NCI-H128 (cell line): ENCODE measurements around the gene DFFB.

Experiments
- DNase-seq: peaks from one replicate; lab custom pipeline; 2025; ENCODE audit not compliant: unreplicated experiment; lab: John Stamatoyannopoulos, UW

The DFFB gene

DNA sequence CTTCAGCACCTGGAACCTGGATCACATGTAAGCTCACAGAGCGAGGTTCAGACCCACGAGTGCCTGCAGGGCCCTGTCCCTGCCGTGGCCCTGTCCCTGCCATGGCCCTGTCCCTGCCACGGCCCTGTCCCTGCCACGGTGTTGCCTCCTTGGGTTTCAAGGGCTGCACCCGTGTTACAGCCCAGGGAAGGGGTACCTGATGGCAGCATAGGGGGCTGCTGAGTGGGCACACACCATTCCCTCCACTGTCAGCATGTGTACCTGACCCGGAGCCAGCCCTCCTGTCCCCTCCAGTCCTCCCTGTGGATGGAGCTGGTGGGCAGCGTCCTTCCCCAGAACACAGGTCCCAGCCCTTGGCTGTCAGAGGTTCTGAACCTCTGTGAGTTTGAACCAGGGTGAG lies 15.3 kb downstream of the DFFB start:
- no peak for DNase-seq

DNA sequence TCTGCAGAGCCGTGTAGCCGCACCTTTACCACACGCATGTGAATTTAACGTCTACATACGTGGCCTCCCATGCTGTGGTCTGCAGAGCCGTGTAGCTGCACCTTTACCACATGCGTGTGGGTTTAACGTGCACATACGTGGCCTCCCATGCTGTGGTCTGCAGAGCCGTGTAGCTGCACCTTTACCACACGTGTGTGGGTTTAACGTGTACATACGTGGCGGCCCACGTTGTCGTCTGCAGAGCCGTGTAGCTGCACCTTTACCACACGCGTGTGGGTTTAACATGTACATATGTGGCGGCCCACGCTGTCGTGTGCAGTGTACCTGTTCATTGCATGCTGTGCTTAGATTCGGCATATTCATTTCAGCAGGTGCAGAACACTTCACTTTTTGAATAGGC lies 17.5 kb downstream of the DFFB start:
- no peak for DNase-seq

DNA sequence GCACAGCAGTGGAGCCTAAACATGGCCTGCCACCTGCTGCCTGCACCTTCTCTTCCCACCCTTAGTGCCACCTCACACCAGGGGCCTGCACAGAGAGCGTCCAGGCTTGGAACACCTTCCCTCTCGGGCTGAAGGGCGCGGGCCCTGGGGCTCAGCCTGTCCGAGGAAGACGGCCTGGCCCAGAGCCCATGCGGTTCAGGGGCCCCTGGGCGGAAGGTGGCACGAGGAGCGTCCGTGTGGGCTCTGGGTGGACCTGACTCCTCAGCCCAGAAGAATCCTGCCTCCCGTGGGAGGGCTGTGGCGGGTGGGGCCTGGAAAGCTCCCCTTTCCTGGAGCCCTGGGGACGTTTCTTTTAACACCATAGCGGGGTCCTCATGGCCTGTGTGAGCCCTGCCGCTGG lies 19.4 kb downstream of the DFFB start:
- DNase-seq: no peak

DNA sequence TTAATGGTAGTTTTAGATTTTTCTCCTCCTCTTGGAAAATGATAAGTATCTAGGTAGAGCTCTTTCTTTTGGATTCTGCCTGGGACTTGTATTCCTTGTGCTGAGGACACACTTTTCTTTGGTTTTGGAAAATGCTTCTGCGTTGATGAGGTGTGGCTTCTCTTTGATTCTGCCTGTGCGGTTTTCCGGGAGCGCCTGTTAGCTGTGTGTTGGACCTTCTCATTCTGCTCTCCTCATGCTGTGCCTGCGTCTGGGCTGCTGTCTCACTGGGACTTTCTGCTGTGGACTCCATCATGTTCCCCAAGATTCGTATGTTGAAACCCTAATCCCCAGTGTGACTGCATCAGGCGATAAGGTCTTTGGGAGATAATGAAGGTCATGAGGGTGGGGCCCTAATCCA lies 21.8 kb downstream of the DFFB start:
- DNase-seq: no peak

DNA sequence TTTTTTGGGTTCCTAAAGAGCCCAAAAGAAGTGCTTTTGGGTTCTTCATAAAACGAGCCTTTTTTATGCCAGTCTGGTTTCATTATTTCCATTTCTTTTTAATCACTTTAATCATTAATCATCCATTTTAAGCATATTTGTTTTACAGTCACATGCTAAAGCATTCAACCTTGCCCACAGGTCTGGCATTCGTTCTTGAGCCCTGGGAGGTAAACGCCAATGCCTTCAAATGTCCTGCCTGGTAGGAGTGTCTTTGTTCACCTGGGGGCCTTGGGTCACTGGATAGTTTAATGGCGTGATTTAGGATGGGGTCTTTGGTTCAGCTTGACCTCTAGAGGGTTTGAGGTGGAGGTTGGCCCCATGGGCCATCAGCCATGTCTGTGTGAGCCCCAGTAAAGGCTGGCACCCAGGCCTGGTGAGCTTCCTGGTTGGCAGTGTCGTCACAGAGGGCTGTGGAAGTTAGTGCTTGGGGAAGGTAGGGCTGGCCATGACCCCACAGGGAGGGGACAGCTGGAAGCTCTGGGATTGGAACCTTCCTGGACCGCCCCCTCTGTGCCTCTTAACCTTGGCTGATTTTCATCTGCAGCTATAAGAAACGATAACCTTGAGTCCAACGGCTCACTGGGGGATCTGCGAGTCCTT lies 22.6 kb downstream of the DFFB start:
- DNase-seq: no peak

DNA sequence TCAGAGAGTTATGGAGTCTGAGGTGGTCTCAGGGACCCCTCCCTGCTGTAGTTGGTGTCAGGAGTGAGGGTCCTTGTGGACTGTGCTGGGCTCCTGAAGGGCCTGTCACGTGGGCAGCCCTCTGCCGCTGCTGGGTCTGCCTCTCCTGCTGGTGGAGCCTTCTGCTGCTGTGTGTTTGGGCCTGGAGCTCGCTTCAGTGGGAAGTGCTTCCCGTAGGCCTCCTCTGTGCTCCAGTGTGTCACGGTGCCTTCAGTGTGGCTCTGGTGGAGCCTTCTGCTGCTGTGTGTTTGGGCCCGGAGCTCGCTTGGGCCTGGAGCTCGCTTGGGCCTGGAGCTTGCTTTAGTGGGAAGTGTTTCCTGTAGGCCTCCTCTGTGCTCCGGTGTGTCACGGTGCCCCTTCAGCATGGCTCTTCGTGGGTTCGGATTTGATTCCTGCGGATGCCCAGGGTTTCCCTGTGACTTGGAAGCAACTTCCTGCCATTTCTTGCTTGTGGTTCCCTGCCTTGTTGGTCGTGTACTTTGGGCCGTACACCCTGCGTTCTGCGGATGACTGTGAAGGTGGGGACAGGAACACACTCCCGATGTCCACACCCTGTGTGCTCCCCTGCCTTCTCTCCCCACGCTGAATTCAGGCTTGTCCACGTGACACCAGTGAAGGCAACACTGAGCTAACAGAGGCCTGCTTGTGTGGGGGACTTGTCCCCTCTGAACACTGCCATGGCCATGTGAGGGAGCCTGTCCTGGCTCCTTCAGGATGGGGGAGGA lies 23.3 kb downstream of the DFFB start:
- DNase-seq: no peak

DNA sequence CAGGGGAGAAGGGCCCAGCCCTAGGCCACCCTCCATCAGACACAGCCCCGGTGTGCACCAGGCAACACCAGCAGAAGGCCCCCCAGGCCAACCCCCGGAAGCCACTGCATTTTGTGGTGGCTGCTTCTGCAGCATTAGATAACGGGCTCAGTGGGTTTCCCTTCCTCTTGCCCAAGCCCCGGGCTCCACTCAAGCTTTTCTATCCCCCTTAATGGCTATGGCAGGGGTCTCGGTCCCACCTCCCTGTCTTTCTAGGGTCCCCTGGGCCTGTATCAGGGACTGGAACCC lies 23.9 kb downstream of the DFFB start:
- no peak for DNase-seq

DNA sequence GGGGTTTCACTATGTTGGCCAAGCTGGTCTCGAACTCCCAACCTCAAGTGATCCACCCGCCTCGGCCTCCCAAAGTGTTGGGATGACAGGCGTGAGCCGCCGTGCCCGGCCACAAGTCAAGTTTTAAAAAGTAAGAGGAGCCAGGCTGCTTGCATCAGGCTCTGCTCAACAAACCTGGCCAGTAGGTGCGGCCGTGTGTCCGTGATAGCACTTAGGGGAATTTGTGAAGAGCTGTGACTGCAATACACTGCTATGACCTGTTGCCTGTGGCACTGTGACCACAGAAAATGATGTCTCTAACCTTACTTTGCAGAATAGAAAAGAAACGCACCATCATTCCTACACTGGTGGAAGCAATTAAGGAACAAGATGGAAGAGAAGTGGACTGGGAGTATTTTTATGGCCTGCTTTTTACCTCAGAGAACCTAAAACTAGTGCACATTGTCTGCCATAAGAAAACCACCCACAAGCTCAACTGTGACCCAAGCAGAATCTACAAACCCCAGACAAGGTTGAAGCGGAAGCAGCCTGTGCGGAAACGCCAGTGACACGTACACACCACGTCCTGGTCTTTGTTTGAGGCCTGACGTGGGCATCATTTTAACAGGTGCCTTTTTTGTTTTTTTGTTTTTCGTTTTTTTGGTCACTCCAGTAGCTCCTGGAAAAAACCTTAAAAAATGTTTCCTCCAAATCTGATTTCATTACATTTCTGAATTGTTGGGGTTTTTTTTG lies 26.1 kb downstream of the DFFB start:
- no peak for DNase-seq

DNA sequence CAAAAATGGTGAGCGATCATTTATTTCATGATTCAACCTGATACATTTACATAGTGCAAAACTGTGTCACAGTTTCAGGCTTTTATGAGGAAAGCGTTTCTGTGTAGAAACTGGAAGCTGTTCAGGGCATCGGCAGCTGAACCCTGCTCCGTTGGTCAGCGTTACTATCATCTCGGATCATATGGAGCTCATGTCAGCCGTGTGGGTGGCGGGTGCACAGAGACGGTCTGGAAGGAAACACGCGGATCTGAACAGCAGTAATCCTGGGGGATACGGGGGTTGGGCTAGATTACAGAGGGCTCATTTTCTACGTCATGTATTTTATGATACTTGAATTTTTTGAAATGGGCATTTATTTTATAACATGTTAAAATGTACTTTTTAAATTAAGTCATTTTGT lies 27.7 kb downstream of the DFFB start:
- no peak for DNase-seq

DNA sequence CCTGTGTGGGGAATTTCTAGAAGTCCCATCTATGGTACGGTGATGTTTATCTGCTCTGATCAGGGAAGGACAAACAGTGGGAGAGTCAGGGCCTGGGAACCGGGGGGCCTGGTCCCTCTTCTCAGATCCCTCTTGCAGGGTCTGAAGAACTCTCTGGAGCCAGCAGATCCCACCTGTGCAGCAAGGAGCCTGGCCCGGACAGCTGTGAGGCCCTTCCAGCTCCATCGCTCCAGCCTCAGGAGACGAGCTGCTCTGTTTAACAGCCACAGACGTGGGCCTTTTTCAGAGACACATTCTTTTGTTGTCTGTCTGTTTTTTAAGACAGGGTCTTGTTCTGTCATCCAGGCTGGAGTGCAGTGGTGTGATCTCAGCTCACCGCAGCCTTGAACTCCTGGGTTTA lies 28.3 kb downstream of the DFFB start:
- DNase-seq: no peak

DNA sequence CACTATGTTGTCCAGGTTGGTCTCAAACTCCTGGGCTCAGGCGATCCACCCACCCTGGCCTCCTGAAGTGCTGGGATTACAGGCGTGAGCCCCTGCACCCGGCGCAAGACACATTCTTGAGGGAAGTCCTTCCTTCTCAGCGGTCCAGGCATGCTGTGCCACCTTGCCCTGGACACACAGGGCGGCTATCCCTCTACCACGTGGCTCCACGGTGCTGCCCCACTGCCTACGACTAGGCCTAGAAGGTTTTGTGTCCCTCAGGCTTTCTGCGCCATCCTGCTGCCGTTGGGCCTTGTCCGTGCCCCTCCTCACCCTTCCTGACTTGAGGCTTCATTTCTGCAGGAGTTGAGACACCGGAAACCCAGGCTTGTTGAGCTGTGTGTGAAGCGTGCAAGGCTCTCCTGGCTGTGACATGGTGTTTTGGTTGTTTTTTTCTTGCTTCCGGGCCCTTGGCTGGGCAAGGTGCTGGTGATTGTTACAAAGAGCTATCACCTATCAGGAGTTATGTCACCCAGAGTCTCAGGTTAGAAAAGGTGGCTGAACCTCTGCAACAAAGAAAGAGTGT lies 28.9 kb downstream of the DFFB start:
- DNase-seq: no peak

DNA sequence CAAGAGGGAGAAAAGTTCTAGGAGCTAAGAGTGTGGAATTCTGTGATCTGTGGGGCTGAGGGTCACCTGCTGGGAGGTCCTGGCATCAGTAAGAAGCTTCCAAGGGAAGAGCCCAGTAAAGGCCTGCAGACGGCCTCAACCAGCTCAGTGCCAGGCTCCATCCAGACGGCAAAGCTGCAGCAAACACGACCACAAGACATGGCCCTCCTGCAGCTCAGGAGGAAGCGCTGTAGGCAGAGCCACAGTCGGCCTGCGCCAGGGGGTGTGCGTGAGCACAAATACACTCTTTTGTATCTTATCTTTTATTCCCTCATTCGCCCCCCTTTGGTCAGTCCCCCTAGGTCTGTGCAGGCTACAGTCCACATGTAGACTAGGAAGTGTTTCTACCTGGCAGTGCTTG lies 29.4 kb downstream of the DFFB start:
- no peak for DNase-seq

DNA sequence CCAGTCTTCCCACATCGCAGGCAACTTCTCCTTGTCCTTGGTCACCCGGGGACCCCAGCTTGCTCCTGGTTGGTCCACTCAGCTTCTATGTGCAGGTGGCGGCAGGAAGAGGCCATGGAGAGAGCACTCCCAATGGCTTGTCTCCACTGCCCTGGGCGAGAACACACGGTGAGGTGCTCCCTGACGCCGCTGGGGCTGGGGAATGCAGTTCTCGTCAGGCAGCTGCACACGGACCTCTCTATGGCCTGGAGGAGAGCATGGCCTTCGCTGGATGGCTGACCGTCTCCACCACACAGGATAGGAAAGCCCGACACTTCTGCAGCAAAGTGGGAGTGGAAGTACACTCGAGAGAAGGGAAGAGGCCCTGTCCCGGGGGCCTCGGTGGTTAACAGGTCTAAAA lies 31.0 kb downstream of the DFFB start:
- no peak for DNase-seq

DNA sequence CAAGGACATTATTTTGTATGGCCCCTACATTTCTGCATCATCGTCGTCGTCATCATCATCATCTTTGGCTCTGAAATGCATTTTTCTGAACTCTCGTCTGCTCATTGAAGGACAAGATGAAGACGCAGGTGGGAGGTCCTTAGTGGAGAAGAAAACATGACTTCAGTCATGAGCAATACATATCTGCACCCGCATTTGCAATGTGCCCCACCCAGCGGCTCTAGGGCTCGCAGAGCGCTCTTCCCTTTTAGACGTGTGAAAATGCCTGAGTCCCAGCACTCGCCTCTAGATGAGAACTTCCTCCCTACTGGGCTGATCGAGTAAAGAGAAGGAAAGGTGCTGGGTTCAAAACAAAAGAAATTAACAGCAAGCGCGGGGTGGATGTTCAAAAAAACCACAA lies 32.7 kb downstream of the DFFB start:
- no peak for DNase-seq

DNA sequence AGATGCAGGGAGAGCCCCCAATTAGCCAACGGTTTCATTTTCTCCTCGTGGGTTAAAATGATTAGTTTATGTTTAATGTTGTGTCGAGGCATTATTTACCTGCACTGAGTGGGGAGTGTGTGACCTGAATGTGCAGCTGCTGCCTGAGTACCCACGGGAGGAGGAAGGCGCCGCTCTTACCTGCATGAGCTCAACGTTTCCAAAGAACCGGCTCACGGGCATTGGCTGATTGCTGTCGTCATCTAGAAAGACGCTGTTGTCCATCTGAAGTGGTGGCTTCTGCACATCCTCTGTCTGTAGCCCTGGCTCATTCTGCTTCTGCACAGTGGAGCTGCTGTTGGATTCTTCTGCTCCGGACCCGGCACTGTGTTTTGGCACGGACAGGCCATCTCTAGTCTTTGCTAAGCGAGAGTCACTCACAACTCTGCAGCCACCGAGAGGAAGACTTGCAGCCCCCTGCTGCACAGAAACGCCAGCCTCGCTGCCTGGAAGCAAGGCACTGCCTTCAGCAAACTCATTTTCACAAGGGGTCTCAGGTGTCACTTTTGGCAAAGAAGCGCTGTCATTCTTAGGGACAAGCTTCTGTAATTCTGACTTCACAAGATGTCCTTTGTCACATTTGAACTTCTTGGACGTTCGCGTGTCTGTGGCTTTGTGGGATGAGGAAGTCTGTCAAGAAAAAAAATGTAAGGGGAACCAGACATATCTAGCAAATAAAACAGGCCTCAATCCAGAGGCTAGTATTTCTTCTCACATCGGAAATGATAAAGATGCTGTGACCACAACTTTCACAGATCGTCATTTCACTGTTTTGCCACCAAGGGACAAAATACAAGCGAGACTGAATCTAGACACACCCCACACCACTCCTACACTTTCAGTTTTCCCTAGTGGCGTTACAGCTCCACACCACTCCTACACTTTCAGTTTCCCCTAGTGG lies 33.4 kb downstream of the DFFB start:
- DNase-seq: no peak

DNA sequence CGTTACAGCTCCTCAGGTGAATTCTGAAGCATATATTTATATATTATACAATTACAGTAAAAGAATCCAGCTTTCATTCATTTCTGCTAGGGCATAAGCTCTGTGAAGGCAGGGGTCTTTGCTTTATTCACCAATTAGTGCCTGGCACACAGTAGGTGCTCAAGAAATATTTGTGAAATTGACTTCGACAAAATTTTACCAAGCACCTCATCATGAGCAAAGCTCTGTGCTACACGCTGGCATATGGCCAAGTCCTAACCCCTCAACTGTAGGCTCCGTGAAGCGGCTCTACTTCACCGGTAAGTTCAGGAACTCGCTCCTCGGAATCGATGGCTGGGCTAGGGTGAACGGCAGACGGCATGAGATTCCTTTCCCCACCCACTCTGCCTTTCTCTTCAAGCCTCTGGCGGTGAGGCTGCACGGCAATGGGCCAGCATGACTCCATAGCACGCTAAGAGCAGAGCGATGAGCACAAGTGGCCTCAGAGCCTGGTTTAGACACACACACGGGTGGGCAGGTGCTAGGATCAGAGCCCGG lies 34.1 kb downstream of the DFFB start:
- no peak for DNase-seq

DNA sequence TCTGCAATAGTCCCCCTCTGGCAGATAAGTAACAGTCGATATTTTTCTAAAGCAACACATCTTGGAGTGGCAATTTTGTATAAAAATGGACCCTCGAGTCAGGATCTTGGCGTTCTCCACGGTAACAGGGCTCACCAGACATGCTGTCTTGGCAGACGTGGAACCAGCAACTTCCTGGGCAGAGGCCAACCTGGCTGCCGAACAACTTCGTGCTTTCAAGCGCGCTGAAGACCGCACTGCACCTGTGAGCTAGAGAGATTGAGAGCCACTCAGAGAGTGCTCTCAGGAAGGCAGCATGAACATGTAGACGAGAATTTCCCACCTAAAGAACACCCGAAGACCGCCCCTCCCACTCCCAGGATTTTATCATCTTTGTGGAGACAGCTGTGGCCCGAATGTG lies 35.5 kb downstream of the DFFB start:
- DNase-seq: no peak

DNA sequence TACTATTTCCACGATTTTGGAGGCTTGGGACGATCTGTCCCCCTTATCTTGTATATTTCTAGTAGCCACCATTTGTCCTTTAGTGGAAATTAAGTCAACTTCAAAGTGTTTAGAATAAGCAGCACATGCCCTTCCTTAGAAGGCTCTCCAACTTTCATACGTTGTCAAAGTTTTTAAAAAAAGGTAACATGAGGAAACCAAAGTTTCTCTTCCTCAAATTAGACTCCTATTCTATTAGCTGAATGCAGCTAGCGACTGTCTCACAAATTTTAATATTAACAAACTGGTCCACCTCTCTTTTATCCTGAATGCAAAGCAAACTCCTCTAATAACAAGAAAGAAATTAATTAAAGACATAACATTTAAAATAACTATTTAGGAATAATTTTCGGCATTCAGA lies 35.9 kb downstream of the DFFB start:
- no peak for DNase-seq

DNA sequence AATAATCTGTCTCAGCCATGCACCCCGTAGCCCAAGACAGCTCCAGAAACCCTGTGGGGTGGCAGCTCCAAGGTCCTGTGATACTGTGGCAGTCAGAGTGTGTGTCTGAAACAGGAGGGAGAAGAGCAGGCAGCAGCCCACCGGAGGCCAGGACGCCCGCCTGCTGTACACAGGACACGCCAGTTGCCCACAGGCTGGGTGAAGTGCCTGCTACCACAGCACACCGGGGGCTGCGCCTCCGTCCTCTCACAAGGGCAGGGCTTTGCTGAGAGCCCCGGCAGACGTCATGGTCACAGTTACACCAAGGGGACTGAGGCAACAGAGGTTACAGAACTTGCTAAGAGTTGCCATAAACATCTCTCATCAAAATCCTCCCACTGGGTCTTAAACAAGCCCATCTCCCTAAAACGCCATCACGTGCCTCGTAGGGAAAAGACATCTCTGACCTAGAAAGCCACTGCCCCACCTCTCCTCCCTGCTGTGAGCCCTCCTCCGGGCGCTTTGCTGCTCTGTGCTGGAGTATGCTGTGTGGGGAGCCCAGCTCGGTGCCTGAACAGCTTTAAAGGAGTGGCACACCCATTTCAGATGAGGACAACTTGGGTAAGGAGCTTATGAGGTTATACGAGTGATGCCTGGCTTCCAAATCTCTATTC lies 37.5 kb downstream of the DFFB start:
- no peak for DNase-seq

DNA sequence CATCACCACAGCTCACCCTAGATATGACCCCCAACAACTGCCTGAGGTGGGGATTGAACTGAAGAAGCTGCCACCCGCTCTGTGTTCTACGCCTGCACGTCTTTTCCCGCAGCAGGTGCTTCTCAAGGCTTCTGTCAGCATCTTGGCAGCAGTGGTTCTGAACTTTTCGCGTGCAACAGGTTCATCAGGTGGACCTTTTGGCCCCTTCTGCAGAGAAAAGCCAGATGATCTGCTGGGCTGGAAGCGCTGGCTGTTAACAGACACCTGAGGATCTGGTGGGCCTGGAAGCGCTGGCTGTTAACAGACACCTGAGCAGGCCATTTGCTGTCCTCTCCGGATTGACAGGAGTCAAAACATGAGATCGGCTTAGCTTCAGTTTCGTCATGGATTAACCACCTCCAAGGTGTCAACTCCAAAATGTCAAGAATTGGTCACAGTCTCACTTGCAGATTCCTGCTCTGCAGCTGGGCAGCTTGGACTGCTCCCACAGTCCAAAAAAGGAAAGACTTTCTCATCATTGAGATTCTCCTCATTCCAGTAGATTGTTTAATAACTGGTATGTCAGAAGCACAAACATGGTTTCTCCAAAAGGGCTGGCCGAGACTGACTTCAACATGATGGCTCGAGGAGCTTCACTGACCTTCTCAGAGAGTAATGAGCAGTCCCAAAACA lies 38.1 kb downstream of the DFFB start:
- DNase-seq: no peak
